ENCODE measurements around the gene C19orf25.

The C19orf25 gene

GRCh38 chr19:1438933-1439354 lies 40.1 kb downstream of the C19orf25 start:
- no peak for TF ChIP-seq TAF1 (IDR thresholded peaks at IDR 0.05; ENCODE audit: low read depth)
- no peak for TF ChIP-seq CREB1 (IDR thresholded peaks at IDR 0.05; ENCODE audit: low read depth)
- peak; percentile 80 for TF ChIP-seq USF1 (IDR thresholded peaks at IDR 0.05)
- TF ChIP-seq EP300 (IDR thresholded peaks at IDR 0.05; ENCODE audit: borderline replicate concordance): no peak
- no peak for TF ChIP-seq RAD21 (IDR thresholded peaks at IDR 0.05; ENCODE audit: low read depth)
- TF ChIP-seq TCF12 (IDR thresholded peaks at IDR 0.05; ENCODE audit: low read depth): no peak
- no peak for TF ChIP-seq EGR1 (IDR thresholded peaks at IDR 0.05)
- 0 out of 2 replicates have a peak, but pooled peaks have one; percentile 18 for TF ChIP-seq MAX (IDR thresholded peaks at IDR 0.05)
- TF ChIP-seq FOXM1 (IDR thresholded peaks at IDR 0.05; ENCODE audit: borderline replicate concordance, low read depth): no peak
- no peak for TF ChIP-seq ZBTB7A (IDR thresholded peaks at IDR 0.05; ENCODE audit: low read depth)
- TF ChIP-seq NFIC (IDR thresholded peaks at IDR 0.05): no peak

GRCh38 chr19:1438035-1438932 lies 40.7 kb downstream of the C19orf25 start, which contains the start of gene RPS15:
Gene RPS15 (plus strand): TSS chr19:1438396. CDS start chr19:1438426, 30 bp downstream.
- peak; percentile 100 for TF ChIP-seq TAF1 (IDR thresholded peaks at IDR 0.05; ENCODE audit: low read depth)
- TF ChIP-seq EP300 (IDR thresholded peaks at IDR 0.05; ENCODE audit: borderline replicate concordance): peak; percentile 35; the same call in 1 of the 2 replicates
- TF ChIP-seq RAD21 (IDR thresholded peaks at IDR 0.05; ENCODE audit: low read depth): peak; percentile 42; the same call in 1 of the 2 replicates
- TF ChIP-seq CEBPB (IDR thresholded peaks at IDR 0.05): peak; percentile 6; the same call in 1 of the 2 replicates
- TF ChIP-seq TCF12 (IDR thresholded peaks at IDR 0.05; ENCODE audit: low read depth): peak; percentile 81
- TF ChIP-seq REST (IDR thresholded peaks at IDR 0.05; ENCODE audit: low read depth): peak; percentile 46; the same call in 1 of the 2 replicates
- no peak for TF ChIP-seq NFIC (IDR thresholded peaks at IDR 0.05)
- no peak for TF ChIP-seq FOXM1 (IDR thresholded peaks at IDR 0.05; ENCODE audit: borderline replicate concordance, low read depth)
- peak; percentile 85 for TF ChIP-seq MAX (IDR thresholded peaks at IDR 0.05)
- TF ChIP-seq EGR1 (IDR thresholded peaks at IDR 0.05): 0 out of 2 replicates have a peak, but pooled peaks have one; percentile 46
- TF ChIP-seq USF1 (IDR thresholded peaks at IDR 0.05): peak; percentile 52; the same call in 1 of the 2 replicates
- peak; percentile 89 for TF ChIP-seq YY1 (IDR thresholded peaks at IDR 0.05; ENCODE audit: low read depth)
- TF ChIP-seq CREB1 (IDR thresholded peaks at IDR 0.05; ENCODE audit: low read depth): no peak
- 0 out of 2 replicates have a peak, but pooled peaks have one; percentile 36 for TF ChIP-seq ZBTB7A (IDR thresholded peaks at IDR 0.05; ENCODE audit: low read depth)
- no peak for TF ChIP-seq TEAD4 (IDR thresholded peaks at IDR 0.05)

- TF ChIP-seq NFIC (IDR thresholded peaks at IDR 0.05): no peak
These were observed 41.4 kb downstream of the C19orf25 start for GRCh38 chr19:1437609-1438008.

- TF ChIP-seq NFIC (IDR thresholded peaks at IDR 0.05): no peak
- no peak for TF ChIP-seq CEBPB (IDR thresholded peaks at IDR 0.05)
- TF ChIP-seq REST (IDR thresholded peaks at IDR 0.05; ENCODE audit: low read depth): no peak
- no peak for TF ChIP-seq TCF12 (IDR thresholded peaks at IDR 0.05; ENCODE audit: low read depth)
- no peak for TF ChIP-seq EGR1 (IDR thresholded peaks at IDR 0.05)
These were observed 43.5 kb downstream of the C19orf25 start for GRCh38 chr19:1435378-1435989.

GRCh38 chr19:1434577-1435060 lies 44.4 kb downstream of the C19orf25 start:
- TF ChIP-seq RAD21 (IDR thresholded peaks at IDR 0.05; ENCODE audit: low read depth) (no peak), TCF12 (IDR thresholded peaks at IDR 0.05; ENCODE audit: low read depth) (no peak), REST (IDR thresholded peaks at IDR 0.05; ENCODE audit: low read depth) (no peak), NFIC (IDR thresholded peaks at IDR 0.05) (no peak), USF1 (IDR thresholded peaks at IDR 0.05) (no peak), TAF1 (IDR thresholded peaks at IDR 0.05; ENCODE audit: low read depth) (no peak), CEBPB (IDR thresholded peaks at IDR 0.05) (no peak), MAX (IDR thresholded peaks at IDR 0.05) (no peak), CREB1 (IDR thresholded peaks at IDR 0.05; ENCODE audit: low read depth) (no peak), TEAD4 (IDR thresholded peaks at IDR 0.05) (no peak), ZBTB7A (IDR thresholded peaks at IDR 0.05; ENCODE audit: low read depth) (no peak)
